Adrenal gland (tissue), 12 donors: ENCODE results near the gene ZMYM2. TPM values are rescaled to one million over a fixed set of nuclear protein-coding genes. Genes with fewer than 3 reads are reported as not detected.

Source experiments
- DNase-seq, 7 donors: peaks; one replicate each; pipeline ENCODE4 v3.0.0-alpha.2; 2019 to 2020
- H3K27ac ChIP-seq, 5 donors: fragments of 200-600 bp; sonication (generic) in 4 of 5; 1 replicate in 3 of 5; 2 replicates in 2 of 5; pipeline versions ENCODE4 v1.5.1 to v1.8.0; 2016 to 2020; ENCODE audit warnings: mild to moderate bottlenecking in 1 of 5
- H3K27me3 ChIP-seq: fragments of 200-600 bp; 2 replicates; pipeline ENCODE4 v1.8.0; 2021
- H3K36me3 ChIP-seq, 2 donors: fragments of 200-600 bp; replicated peaks in 1 of 2; 1 replicate in 1 of 2; 2 replicates in 1 of 2; pipeline versions ENCODE4 v1.5.1 to v1.8.0; 2018 to 2022
- H3K4me1 ChIP-seq, 2 donors: fragments of 200-600 bp; replicated peaks in 1 of 2; 1 replicate in 1 of 2; 2 replicates in 1 of 2; pipeline versions ENCODE4 v1.5.1 to v1.8.0; 2018 to 2021
- H3K4me3 ChIP-seq, 4 donors: fragments of 200-600 bp; sonication (generic) in 3 of 4; one replicate each; pipeline ENCODE4 v1.5.1; 2016 to 2018
- H3K9me3 ChIP-seq, 3 donors: fragments of 200-600 bp; sonication (generic) in 1 of 3; replicated peaks in 1 of 3; 1 replicate in 2 of 3; 2 replicates in 1 of 3; pipeline versions ENCODE4 v1.5.1 to v1.8.0; 2016 to 2021
- CTCF ChIP-seq, 6 experiments: fragments of 450-650 bp in 4 of 6; fragments of 200-600 bp in 2 of 6; sonication (generic) in 1 of 6; IDR thresholded peaks; 1 replicate in 5 of 6; 2 replicates in 1 of 6; pipeline versions ENCODE4 v1.5.1 to v1.8.0; 2016 to 2021; ENCODE audit warnings: antibody characterized with exemption in 6 of 6, mild to moderate bottlenecking in 2 of 6, moderate library complexity in 1 of 6
- POLR2A ChIP-seq, 2 donors: fragments of 450-650 bp; IDR thresholded peaks; one replicate each; pipeline ENCODE4 v1.6.1; 2017; ENCODE audit warnings: antibody characterized with exemption in 2 of 2, mild to moderate bottlenecking in 2 of 2, moderate library complexity in 1 of 2
- WGBS, 4 donors: extraction: QIAGEN DNeasy Blood & Tissue Kit in 2 of 4; methylation state at CpG; one replicate each; pipeline versions ENCODE4 v1.1.5 to v1.1.7; 2013 to 2017; 5-methylcytosine and 5-hydroxymethylcytosine counted together
- intact Hi-C, 2 donors: fragments of 100-400 bp; cut with DNase I; formaldehyde crosslinking; loops; one replicate each; pipeline versions ENCODE4 v1.14.1 to v1.15.0; 2022 to 2023
- polyA plus RNA-seq, 3 donors: library from polyadenylated mRNA; stranded (reverse); fragments of 200-250 nt in 2 of 3; fragments of 350-450 nt in 1 of 3; fragmentation: Illumina TruSeq in 1 of 3; extraction: RNeasy Lipid Tissue Mini Kit (QIAGEN cat#74804) in 1 of 3; gene quantifications; one replicate each; pipeline ENCODE4 v1.2.3, GENCODE V29; 2013 to 2014
- total RNA-seq, 9 donors: library from RNA; depleted of rRNA in 4 of 9; stranded (reverse); fragments of >200 nt in 4 of 9; fragments of 120-200 nt in 1 of 9; fragmentation: NEBNext Ultra II Directional in 1 of 9; extraction: Animal tissue kit (Norgen Biotek cat#: 25700) in 1 of 9; gene quantifications; one replicate each; pipeline versions ENCODE4 v1.1.0 to v1.2.4, GENCODE V29; 2013 to 2023
- donor health status: healthy with polysubstance abuse.
- donor health status: Bipolar disorder and iron deficiency.
- donor health status: DM: yes; HTN: yes; CAD: no.
- donor health status: DM: no; HTN: no; CAD: no.
- donor health status: DM: no; HTN: no; CAD: no.
- donor health status: DM: yes; HTN: yes; CAD: no.

Gene ZMYM2
- total and polyA plus RNA-seq, 12 donors: 28.0 to 125 (median 73.8) TPM

GRCh38 chr13:20101467-20102316 lies 143.2 kb downstream of the ZMYM2 start:
- WGBS, 4 donors: 46 to 71% (median 59%) methylated on average over 8 of the region's 8 CpGs
- Histone ChIP-seq H3K9me3 (no peaks in the 10 kb centered on the region), H3K36me3 (no peaks in the 10 kb centered on the region), H3K27me3 (peaks cover 12% of the 10 kb centered on the region), H3K4me1 (peaks cover 0 to 2% of the 10 kb centered on the region in 2 donors), H3K4me3 (no peak overlapping the region), H3K27ac (no peak overlapping the region)
- intact Hi-C loops: no loop called here
- DNase-seq: no peak
- TF ChIP-seq CTCF (IDR thresholded peaks at IDR 0.05): no peak

GRCh38 chr13:20102525-20103180 lies 144.1 kb downstream of the ZMYM2 start:
- Histone ChIP-seq H3K4me3 (no peak overlapping the region), H3K9me3 (no peaks in the 10 kb centered on the region), H3K27ac (no peak overlapping the region), H3K4me1 (peaks cover 0 to 6% of the 10 kb centered on the region in 2 donors), H3K27me3 (peaks cover 12% of the 10 kb centered on the region), H3K36me3 (no peaks in the 10 kb centered on the region)
- no peak for DNase-seq
- TF ChIP-seq POLR2A (IDR thresholded peaks at IDR 0.05): no peak
- no peak for TF ChIP-seq CTCF (IDR thresholded peaks at IDR 0.05)
- 48 to 51% (median 50%) methylated on average over 9 of the region's 9 CpGs for WGBS, 4 donors
- intact Hi-C loops: no loop called here

GRCh38 chr13:20105161-20105689 lies 146.7 kb downstream of the ZMYM2 start:
- H3K27me3 ChIP-seq: peaks cover 12% of the 10 kb centered on the region
- DNase-seq: no peak
- H3K27ac ChIP-seq: no peak overlapping the region
- H3K4me1 ChIP-seq: peaks cover 0 to 6% of the 10 kb centered on the region in 2 donors
- 73 to 82% (median 77%) methylated on average over 13 of the region's 13 CpGs for WGBS, 4 donors
- intact Hi-C loops: no loop called here
- no peaks in the 10 kb centered on the region for H3K36me3 ChIP-seq
- no peaks in the 10 kb centered on the region for H3K9me3 ChIP-seq
- no peak overlapping the region for H3K4me3 ChIP-seq
- no peak for TF ChIP-seq CTCF (IDR thresholded peaks at IDR 0.05)
- no peak for TF ChIP-seq POLR2A (IDR thresholded peaks at IDR 0.05)

GRCh38 chr13:20106742-20107141 lies 148.2 kb downstream of the ZMYM2 start:
- H3K27ac ChIP-seq: no peak overlapping the region
- peaks cover 12% of the 10 kb centered on the region for H3K27me3 ChIP-seq
- 13 to 29% (median 14%) methylated on average over 4 of the region's 4 CpGs for WGBS, 4 donors
- H3K9me3 ChIP-seq: no peaks in the 10 kb centered on the region
- H3K4me3 ChIP-seq: no peak overlapping the region
- TF ChIP-seq POLR2A (IDR thresholded peaks at IDR 0.05) (no peak), CTCF (IDR thresholded peaks at IDR 0.05) (no peak)
- H3K36me3 ChIP-seq: no peaks in the 10 kb centered on the region
- no peak for DNase-seq
- intact Hi-C loops: no loop called here
- peaks cover 0 to 6% of the 10 kb centered on the region in 2 donors for H3K4me1 ChIP-seq
